HG02852 (cell line): ENCODE results near the gene PHF23.
A peak's percentile ranks its signal among the peaks of the same experiment; 100 is the strongest.
"Not testable (repeated sequence)": the region's sequence is repeated elsewhere in the genome, so short reads cannot be mapped to it uniquely, and the experiment has no call there.

Experiments
- ATAC-seq: cut with Tn5 transposase; IDR thresholded peaks from one replicate; pipeline ENCODE4 v1.9.1; 2021; ENCODE audit warnings: mild to moderate bottlenecking, moderate library complexity; ENCODE audit not compliant: unreplicated experiment

Gene PHF23

DNA sequence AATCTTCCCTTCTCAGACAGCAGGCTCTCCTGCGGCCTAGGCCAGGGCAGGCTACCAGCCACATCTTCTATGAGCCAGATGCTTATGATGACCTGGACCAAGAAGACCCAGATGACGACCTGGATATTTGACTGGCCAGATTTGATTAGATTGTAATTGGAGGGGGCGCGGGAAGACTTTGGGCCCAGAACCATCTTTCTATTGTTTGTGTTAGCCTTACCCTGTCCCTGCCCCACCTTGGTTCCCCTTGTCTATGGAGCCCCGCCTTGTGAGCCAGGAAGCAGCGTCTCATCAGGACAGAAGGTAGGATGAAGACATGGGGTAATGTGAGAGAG lies 20.3 kb upstream of the PHF23 start:
- no peak for ATAC-seq

DNA sequence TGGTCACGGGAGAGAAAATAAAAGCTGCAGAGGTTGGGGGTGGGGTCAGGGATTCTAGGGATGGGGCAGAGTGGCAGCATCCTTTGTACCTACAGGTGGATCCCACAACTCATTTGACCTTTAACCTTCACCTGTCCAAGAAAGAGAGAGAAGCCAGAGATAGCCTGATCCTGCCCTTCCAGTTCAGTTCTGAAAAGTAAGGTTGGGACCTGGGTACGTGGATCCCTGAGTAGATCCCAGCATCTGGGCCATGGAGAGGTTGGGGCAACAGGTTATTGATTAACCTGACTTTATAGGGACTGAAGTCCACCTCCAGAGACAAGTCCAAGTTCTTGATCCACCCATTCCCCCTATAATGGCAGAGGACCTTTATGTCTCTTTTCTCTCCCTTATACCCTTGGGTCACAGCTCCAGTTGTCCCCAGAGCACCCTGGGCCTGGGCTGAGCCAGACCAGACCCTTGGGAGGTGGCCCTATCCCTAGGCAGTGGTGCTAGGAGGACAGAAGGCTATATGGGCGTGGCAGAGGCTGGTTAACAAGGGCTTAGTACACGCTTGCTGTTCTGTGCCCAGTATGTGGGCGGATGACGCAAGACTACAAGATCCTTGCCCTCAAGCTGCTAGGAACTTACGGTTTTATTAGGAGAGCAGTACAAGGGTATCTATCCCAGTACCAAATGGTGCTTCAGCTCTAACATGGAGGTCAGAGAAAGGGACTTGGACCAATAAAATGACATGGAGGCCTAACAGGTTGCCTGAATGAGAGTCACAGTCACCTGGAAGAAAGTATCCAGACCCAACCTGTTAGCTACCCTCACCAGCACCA lies 19.7 kb upstream of the PHF23 start:
- ATAC-seq, result no peak

- ATAC-seq, result no peak
These were observed 17.7 kb upstream of the PHF23 start for GRCh38 chr17:7256766-7257456.

- no peak for ATAC-seq
These were observed 15.3 kb upstream of the PHF23 start for GRCh38 chr17:7254511-7254910.

- no peak for ATAC-seq
These were observed 13.8 kb upstream of the PHF23 start for GRCh38 chr17:7253082-7253481.

- peak; percentile 58 for ATAC-seq
These were observed 13.2 kb upstream of the PHF23 start, which contains the start of gene ELP5 for GRCh38 chr17:7252176-7253043. TSS of gene ELP5 (plus strand) at chr17:7252215. CDS start at chr17:7252551, 336 bp downstream.

DNA sequence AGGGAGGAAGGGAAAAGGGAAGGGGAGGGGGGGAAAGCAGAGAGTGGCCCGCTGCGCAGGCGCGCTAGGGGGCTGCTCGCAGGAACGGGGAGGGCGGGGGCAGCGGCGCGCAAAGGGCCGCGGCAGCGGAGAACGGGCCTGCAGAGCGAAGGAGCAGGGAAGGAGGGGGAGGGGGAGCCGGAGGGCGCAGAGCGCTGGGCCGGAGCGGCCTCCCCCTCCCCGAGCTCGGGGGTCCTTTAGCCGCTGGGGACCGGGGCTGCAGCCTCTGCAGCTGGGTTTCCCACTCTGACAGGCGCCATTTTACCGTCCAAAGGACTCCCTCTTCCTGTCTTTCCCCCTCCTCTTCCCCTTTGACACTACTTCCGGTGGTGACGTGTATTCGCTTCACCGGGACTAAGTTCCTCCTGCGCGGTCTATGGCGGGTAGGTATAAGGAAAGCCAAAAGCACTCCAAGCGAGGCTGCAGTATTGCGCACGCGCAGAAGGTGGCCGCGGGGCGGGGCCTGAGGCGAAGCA lies 12.5 kb upstream of the PHF23 start, which contains the start of gene CTDNEP1:
Gene CTDNEP1 (minus strand): TSS at position 74 of the 515 bp plus-strand sequence. CDS start 438 bp downstream, outside the sequence.
- peak; percentile 82 for ATAC-seq

DNA sequence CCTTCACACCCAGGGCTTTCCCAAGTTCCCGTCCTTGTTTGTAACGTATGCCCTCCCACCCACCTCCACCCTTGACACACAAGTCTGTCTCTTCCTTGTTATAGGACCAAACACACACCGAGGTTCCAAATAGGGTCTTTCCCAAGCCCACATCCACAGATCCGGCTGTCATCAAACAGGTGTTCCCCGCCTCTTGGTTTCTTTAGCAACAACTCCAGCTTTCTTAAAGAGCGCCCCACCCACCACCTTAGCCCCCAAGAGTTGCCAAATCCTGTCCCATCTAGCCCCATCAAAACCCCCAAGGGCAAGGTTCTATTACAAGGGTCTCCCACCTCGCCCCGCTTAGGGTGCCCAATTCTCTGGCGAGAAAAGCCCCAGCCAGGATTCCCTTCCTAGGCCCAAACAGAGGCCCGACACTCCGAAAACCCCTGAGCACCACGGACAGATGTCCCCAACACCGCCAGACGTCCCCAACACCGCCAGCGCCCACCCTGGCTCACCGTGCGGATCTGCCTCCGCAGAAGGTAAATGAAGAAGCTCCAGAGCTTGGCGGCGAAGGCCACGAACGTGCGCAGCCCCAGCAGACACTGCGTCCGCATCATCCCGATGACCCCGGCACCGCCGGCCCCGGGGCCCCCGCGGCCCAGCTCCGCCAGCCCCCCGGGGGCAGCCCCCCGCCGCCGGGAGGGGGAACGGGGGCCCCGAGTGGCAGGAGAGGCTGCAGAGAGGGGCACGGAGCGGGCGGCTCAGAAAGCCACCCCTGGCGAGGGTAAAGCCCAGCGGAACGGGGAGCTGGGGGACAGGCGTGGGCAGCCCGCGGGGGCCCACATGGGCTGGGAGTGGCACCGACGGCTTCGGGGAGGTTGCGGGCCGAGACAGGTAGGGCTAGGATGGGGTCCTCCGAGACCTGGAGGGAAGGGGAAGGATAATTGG lies 11.7 kb upstream of the PHF23 start:
- no peak for ATAC-seq

GRCh38 chr17:7249830-7250229 lies 10.6 kb upstream of the PHF23 start:
- no peak for ATAC-seq

GRCh38 chr17:7249214-7249613 lies 10.0 kb upstream of the PHF23 start:
- no peak for ATAC-seq

- no peak for ATAC-seq
These were observed 9.5 kb upstream of the PHF23 start for GRCh38 chr17:7248796-7249195.

DNA sequence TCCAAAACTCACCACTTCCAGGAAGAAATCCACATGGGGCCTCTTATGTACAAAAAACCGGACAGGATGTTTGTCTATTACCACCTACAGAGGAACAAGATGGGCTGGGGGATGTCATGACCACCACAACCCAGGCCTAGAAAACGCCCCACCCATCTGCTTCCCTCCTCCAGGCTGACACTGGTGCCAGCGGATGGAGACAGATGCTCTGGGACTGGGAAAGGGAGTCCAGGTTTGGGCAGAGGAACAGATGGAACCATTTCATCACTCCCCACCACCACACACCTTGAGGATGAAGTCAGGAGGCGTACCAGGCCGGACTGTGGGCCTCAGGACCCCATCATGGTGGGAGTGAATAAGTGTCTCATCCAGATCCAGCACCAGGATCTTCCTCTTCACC lies 7.5 kb upstream of the PHF23 start:
- no peak for ATAC-seq

- not testable (repeated sequence) for ATAC-seq
These were observed 4.6 kb upstream of the PHF23 start for GRCh38 chr17:7243838-7244237.

- ATAC-seq, result no peak
These were observed 4.1 kb upstream of the PHF23 start for GRCh38 chr17:7243453-7243729.

GRCh38 chr17:7242717-7243452 lies 3.6 kb upstream of the PHF23 start:
- peak; percentile 44 for ATAC-seq

- peak; percentile 27 for ATAC-seq
These were observed 2.8 kb upstream of the PHF23 start, which contains the start of gene GABARAP for GRCh38 chr17:7241783-7242716. TSS of gene GABARAP (minus strand) at chr17:7242449. CDS start at chr17:7242330, 119 bp downstream.

- ATAC-seq, result no peak
These were observed 2.0 kb upstream of the PHF23 start for GRCh38 chr17:7241090-7241733.

DNA sequence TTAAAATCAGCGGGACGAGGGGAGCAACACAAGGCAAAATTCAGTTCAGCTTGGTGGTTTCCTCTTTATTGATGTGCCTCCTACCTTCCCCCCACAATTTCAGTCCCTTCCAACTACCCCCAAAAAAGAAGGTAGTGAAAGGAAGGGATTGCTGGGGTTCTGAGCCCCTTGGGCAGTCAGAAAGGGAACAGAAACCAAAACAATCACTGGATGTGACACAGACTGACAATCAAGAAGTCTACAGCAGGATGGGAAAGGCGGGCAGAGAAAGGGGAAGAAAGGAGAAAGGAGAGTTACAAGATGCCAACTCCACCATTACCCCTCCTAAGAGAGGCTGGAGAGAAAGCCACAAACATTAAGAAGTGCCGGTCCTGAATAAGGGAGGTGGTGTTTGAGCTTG lies 1.1 kb upstream of the PHF23 start:
- ATAC-seq, result no peak
